SU-DHL-6 (cell line): Measurements from ENCODE around the gene NDRG4.

Source experiments
- CTCF ChIP-seq: fragments of 200-600 bp; sonication (generic); IDR thresholded peaks from one replicate; pipeline ENCODE4 v1.5.1; 2017; ENCODE audit warnings: antibody characterized with exemption, mild to moderate bottlenecking, low read length, moderate library complexity; ENCODE audit not compliant: insufficient read depth, poor library complexity, severe bottlenecking
- EZH2phosphoT487 ChIP-seq: fragments of 200-600 bp; sonication (generic), shearing (Covaris generic); conservative IDR thresholded peaks from 2 replicates; pipeline ENCODE4 v1.6.1; 2018; ENCODE audit warnings: mild to moderate bottlenecking, antibody characterized with exemption, low read length, moderate library complexity, mixed read lengths

GRCh38 chr16:58462997-58463941 lies 36.7 kb upstream of the NDRG4 start:
- TF ChIP-seq CTCF, result no peak
- TF ChIP-seq EZH2phosphoT487, result no peak
